ENCODE measurements around the gene ATF6B.
A peak's percentile ranks its signal among the peaks of the same experiment; 100 is the strongest.

The ATF6B gene

DNA sequence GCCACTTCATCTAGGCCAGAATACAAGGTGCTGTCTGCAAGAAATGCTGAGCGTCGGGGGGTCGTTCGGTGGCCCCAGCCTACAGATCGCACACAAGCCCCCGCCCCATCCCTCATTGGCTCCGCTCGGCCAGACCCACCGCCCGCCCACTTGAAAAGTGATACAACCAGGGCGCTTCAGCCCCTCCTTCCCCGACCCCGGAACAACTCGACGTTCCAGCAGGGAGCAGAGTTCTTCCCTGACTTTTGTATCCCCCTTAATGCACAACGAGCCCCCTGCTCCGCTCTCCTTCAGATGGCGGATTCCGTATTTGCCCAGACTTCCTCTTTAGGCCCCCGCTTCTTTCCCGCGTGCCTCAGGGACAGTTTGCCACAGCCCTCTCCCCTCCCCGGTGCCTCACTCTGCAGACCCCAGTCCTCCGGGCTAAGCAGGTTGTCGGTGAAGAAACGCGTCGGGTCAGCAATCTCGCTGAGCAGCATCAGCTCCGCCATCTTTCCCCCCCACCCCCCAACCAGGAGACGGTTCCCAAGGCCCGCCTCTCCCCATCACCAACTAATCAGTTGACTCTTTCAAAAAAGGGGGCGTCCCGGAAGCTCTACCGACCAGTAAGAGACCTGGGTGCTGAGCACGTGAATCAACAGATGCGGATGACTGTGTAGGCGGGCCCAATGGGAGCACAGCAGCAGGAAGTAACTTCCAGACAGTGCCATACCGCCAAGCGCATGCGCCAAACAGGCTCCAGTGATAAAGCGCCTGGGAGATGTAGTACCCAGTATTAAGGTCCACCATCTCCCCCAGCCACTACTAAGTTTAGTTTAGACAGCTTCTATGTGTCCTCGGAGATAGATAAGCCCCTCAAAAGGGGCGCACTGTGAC lies at the start of gene ATF6B:
Gene ATF6B (minus strand): TSS at position 530 of the 876 bp plus-strand sequence. CDS start 39 bp downstream, at position 491.
- DNase-seq: peak; percentile 96

DNA sequence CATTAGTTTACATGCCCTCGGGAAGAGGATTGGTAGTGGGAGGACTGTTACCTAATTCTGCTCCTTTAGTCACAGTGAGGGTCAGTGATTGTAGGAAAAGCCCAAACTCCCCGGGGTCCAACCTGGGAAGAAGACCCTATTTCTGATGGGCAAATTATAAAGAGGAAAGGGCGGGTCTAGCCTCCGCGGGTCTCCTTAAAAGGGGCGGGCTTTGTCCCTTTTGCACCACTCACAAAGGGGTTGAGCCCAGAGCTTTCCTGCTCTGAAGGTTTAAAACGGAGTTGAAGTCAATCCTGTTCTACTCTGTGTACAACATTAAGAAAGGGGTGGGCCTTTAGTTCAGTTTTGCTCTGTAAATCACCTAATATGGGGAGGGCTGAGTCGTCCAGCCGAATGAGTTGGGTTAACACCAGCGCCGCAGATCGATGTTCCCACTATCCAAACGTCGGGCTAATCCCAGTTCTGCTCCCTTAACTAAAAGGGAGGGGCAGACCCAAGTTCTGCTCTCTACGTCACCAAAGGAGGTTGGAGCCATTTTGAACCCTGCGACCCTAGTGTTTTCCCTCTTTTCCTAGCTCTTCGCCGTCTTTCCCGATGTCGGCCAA lies 49.2 kb upstream of the ATF6B start:
- DNase-seq: no peak

DNA sequence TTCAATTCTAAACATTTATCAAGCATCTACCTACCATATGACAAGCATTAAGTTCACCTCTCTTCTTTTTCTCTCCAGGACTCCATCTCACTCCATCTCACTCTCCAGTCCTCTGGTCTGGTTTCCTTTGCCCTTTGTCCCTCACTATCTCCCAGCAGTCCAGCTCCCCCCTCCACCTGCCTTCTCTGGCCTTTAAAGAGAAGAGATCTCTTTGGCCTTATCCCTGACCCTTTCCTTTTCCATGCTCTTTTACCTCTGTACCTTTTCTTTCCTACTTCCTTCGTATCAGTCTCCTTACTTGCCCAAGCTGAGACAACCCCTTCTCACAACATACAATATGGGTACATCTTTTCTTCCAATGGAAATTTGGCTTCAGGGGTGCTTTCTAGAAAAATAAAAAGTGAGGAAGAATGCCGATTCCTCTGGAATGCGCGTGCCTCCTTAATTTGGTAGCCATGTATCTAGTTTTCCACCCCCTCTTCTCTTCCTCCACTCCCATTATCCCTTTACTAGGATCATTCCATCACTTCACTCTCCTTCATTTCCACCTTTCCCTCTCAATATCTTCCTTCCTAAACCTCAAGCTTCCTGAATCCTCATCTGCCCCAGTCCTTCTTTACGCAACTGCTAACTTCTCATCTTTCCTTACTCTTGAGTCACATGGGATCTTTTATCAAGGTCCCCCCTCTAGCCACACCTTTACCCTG lies 48.6 kb upstream of the ATF6B start:
- DNase-seq: no peak

DNA sequence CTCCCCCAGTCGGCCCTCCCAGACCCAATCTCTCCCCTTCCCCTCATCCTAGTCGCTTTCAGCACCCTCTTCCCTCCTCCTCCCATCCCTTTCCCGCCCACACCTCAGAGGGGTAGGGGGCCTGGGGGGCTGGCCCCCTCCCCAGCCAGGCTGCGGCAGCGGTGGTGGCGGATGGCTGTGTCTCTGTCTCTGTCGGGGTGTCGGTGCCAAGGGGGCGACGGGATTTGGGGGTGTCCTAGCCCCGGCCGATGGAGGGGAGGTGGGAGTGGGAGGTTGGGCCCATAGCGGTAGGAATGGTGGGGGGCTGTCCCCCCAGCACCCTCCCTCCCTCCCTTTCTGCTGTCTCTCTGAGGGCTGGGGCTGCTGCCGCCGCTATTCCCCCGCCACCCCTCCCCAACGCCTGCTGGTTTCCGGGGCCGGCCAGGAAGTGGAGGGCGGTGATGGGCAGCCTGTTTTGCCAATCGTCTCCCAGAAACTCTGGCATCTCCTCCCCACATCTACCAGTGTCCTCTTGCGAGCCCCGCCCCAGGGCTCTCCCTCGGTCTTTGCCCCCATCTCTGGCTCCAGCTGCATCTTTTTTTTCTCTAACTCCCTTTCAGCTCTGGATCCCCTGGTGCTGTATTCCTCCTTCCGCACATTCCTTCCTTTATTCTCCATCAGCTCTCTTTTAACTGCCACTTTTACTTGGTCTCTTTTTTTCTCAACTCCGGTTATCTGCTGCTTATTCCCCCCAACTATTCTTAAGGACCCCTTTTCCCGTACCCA lies 47.8 kb upstream of the ATF6B start, which contains the start of gene AGPAT1:
Gene AGPAT1 (minus strand): TSS at position 374 of the 765 bp plus-strand sequence. CDS start 4,588 bp downstream, outside the sequence.
- DNase-seq: peak; percentile 98

DNA sequence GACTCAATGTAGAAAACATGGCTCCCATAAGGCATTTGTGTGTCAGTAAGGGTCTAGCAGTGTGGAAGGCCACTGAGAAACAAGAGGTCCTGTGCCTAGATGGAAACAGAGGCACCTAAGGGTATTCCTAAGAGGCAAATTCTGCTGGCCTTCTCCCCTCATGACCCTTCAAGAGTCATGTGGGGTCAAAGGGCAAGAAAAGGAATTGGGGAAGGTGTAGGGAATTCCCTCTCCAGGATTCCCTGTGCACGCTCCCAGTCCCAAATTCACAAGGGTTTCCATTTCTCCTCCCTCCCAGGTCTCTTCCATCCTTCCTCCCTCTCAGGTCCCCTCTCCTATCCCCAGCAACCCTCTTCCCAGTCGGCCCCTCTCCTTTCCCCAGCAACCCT lies 47.3 kb upstream of the ATF6B start:
- no peak for DNase-seq

DNA sequence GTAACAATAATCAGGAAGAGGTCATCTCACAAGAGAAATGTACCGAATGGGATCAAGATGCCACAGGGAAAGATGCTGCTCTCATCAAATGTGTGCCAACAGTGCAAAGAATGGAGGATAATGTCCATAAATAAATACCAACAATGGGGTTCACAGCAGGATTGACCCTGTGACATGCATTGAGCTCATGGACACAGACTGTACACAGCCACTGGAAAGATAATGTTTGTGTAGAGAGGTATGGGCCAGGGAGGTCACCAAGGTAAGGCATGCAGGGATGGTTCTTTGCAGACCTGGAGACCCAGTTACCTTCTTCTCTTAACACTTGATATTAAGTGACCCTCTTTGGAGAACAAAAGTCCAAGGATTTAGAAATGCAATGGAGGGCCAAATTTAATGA lies 46.4 kb upstream of the ATF6B start:
- no peak for DNase-seq

DNA sequence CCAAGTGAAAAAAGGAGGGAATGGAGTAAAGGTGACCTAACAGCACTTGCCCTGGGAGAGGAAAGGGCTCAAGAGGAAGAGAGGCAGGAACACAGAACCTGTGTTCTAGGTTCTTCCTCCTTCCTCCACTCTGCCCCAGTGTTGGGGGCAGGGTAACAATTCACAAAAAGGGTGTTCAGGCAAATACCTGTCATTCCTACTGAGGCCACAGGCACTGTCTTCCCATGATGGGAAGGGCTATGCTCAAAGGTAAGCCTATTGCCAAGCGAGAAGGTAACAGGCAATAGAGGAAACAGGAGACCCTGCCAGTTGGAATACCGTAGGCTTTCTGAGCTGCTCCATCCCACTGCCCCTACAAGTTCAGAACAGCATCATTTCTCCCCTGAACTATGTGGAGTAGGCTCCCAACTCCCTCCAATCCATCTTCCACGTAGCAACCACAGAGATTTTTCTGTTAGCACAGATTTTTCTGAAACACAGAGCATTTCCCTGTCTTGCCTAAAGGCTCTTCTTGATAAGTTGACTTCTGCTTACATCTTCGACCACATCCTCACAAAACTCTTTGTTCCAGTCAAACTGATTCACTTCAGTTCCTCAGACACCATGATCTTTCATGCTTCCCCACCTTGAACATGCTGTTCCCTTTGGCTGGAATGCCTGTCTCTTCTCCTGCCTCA lies 45.1 kb upstream of the ATF6B start:
- DNase-seq: no peak

DNA sequence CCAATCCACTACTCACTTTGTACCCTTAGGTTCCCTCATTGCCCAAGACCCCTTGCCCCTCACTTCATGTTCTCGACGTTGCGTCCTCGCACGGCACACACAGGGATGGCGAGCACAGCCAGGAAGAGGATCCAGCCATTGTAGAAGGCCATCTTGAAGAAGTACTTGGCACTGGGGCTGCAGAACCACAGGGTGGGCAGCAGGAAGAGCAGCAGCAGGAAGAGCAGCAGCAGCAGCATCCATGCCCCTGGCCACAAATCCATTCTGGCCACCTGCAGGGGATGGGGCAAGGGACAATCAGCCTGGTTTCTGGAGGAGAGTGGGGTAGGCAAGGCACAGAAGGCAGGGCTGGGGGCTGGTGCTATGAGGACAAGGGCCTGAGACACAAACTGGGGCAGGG lies 43.2 kb upstream of the ATF6B start:
- no peak for DNase-seq

DNA sequence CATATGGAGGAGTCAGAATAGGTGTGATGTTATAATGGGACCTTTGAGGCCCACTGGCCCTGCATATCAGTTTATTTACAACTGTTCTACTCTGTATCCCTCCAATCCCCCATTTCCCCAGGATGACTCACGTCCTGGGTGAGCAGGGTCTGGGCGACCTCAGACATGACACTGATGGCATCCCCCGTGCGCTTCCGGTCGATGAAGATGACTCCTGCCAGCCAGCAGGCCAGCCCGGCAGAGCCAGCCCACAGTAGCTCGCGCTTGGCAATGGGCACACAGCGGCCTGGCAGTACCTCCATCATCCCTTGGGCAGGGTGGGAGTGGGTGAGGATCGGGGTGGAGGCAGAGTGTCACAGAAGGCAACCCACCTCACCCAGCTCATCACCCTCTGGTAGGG lies 42.2 kb upstream of the ATF6B start:
- DNase-seq: no peak

DNA sequence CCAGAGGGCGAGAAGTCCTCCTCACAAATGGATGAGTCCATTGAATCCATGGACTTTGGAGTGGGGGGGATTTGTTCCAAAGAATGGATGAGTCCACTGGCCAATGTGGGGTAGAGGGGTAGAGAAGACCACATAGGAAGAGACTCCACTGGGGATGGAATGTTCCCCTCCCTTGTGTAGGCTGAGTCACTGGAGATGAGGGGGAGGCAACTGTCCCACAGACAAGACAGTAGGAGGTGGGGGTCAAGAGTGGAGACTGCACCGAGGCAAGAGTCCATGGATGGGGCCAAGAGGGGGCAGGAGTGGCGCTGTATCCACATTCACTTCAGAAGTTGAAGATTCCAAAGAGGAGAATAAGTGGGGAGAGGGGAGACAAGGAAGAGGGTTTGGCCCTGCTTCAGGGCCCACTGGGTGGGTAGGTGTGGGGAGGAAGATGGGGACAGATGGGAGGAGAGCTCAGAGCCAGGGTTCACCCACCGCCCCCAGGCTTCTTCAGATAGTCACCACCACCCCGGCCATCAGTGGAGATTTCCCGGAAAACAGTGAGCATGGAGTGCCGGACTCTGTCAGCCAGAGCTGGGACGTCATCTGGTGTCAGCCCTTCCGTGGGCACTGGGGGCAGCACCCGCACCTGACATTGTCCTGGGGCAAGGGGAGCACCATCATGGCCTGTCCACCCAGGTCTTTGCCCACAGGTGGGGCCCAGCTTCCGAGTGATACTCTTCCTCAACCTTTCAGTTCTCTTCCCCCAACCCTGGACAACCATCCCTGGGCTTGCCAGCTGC lies 41.0 kb upstream of the ATF6B start:
- DNase-seq: no peak

DNA sequence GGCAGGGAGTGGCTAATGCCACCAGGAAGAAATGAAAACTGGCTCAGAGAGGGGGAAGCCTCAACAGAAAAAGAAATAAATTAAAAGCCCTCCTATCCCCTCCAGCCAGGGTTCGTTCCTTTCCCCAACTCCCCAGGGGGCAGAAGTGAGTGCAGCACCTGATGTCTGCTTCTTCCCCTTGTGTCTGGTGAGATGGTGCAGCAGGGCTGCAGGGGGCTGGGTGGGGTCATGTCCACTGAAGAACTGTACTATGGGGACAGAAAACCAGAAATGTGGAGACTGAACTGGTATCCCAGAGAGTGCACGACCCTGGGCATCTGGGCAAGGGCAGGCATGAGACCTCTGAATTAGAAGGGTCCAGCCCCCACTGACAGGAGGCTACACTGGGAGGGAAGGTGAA lies 40.3 kb upstream of the ATF6B start:
- DNase-seq: no peak

DNA sequence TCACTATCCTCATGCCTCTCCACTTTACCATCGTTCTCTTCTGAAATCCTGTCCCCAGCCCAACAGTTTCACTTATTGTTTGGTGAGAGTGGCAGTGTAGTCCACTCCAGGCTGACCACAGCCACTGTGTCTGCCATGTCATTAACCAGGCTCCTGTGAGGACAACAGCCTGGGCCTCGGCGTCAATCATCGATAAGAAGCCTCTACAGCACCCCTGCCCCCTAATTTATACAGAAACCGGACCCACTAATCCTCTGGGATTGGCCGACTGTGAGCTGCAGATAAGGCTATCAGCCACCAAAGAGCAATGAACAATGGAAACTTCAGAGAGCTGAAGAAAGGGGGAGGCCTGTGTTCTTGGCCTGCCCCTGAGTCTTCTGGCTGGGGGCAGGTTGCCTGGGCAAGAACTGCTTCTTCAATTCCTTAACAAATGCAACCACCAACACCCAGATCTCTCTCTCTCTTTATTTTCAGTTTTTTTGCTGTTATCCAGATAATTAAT lies 39.8 kb upstream of the ATF6B start:
- DNase-seq: no peak

DNA sequence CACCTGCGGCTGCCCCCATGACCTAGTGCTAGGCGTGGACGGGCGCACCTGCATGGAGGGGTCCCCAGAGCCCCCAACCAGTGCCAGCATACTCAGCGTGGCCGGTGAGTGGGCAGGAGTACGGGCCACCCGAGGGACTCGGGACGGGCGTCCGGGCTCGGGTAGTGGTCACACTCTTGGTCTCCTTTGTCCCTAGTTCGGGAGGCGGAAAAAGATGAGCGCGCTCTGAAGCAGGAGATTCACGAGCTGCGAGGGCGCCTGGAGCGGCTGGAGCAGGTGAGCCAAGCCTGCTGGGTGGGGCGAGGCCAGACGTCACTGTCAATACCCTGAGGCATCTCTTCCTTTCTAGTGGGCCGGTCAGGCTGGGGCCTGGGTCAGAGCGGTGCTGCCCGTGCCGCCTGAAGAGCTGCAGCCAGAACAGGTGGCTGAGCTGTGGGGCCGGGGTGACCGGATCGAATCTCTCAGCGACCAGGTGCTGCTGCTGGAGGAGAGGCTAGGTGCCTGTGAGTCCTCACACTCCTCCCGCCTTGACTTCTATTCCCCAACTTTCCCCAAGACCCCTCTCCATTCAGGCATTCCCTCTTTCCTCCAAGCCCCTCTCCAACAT lies 39.2 kb upstream of the ATF6B start:
- no peak for DNase-seq

DNA sequence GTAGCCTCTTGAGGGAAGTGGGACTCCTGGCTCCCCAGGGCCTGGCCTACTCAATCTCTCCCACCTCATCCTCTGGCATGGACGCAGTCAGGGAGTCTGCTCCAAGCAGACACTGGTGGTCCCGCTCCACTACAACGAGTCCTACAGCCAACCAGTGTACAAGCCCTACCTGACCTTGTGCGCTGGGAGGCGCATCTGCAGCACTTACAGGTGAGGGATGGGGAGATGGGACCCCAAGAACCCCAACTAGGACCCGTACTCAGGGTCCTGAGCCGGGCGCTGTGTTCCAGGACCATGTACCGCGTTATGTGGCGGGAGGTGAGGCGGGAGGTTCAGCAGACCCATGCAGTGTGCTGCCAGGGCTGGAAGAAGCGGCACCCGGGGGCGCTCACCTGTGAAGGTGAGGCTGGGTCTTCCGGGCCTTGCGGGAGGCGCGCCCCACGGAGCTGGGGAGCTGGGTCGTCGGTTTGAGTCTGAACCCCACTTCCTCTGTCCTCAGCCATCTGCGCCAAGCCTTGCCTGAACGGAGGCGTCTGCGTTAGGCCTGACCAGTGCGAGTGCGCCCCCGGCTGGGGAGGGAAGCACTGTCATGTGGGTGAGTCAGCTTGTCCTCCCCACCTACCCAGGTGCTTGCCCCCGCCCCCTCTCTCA lies 38.5 kb upstream of the ATF6B start:
- DNase-seq: no peak

DNA sequence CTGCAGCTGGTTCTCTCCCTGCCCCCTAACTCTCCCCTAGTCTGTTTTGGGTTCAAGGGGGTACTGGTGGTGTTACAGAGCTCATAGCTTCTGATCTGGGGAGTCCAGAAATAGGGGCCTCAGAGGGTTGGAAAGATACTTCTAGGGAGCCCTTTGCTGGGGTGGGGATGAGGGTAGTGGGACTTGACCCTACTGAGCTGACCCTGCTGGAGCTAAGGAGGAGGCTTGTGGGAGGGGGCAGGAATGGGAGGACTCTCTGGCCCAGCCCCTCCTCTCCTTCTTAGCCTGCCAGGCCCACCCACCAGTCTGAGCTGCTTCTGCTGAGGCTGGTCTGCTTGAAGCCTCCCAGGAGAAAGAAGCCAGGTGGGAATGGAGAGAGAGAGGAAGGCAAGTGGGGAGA lies 36.2 kb upstream of the ATF6B start, which contains the start of gene EGFL8:
Gene EGFL8 (plus strand): TSS at position 301 of the 400 bp plus-strand sequence. CDS start 1,571 bp downstream, outside the sequence.
- no peak for DNase-seq

DNA sequence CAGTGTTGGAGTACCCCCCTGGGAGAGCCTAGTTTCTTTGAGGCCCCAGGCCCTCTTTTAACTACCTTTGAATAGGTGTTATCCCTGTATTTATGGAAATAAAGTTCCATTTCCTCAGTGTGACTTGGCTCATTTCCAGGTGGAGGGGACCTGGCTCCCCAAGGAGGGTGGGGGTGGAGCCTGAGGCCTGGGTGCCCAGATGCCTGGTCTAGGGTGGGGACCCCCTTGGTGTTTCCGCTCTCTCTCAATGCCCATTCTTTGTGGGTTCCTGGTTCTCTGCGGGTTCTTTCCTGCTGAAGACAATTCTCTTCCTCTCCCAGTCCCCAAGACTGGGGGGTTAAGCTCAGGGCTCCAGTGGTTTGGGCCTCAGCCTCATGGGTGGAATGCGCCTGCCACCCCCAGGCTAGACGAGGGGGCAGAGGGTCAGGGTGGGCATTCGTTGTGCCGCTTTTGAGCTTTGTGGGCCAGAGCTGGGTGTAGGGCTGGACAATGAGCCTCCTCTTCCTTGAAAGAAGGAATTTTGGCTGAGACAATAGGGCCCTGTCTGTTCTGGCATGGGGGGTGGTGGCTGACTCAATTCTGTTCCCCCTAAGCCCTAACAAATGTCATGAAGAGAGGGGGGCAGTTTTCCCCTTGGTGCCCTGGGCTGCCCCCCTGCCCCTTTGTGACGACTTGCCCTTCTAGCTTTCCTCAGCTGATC lies 35.7 kb upstream of the ATF6B start:
- no peak for DNase-seq

DNA sequence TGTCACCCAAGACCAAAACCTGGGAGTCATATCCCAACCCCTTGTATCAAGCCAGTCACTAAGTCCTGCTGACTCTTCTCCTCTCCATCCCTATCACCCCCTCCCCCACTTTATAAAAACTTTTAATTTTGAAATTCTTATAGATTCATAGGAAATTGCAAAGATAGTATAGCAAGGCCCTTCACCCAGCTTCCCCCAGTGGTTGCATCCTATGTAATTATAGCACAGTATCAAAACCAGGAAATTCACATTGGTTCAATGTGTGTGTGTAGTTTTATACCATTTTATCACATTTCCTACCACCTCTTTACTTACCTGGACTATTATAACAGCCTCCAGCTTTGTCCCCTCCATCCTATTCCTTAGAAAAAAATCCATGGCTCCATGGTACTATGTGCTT lies 30.0 kb upstream of the ATF6B start:
- no peak for DNase-seq

DNA sequence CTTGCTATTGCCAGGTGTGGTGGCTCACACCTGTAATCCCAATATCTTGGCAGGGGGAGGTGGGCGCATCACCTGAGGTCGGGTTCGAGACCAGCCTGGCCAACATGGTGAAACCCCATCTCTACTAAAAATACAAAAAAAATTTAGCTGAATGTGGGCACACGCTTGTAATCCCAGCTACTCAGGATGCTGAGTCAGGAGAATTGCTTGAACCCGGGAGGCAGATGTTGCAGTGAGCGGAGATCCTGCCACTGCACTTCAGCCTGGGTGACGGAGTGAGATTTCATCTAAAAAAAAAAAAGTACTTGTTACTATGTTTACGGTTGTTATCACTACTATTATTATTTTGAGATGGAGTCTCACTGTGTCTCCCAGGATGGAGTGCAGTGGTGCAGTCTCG lies 28.8 kb upstream of the ATF6B start:
- DNase-seq: no peak

DNA sequence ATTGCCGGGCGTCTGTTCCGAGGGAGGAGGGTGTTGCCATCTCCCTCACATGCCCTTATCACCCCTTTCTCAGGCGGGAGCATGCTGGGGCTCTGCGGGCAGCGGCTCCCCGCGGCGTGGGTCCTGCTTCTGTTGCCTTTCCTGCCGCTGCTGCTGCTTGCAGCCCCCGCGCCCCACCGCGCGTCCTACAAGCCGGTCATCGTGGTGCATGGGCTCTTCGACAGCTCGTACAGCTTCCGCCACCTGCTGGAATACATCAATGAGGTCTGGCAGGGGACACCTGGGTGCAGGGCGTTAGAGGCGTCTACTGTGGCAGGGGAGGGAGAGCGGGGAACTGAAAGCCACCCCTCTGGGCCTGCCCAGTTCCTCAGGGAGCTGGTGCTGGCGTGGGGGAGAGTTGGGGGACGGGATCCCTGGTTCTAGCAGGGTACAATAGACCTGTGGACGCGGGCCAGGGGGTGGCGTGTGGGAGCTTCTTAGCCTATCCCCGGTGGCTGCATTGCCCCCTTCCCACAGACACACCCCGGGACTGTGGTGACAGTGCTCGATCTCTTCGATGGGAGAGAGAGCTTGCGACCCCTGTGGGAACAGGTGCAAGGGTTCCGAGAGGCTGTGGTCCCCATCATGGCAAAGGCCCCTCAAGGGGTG lies 26.6 kb upstream of the ATF6B start:
- DNase-seq: peak; percentile 57

All from stimulated activated CD4-positive, alpha-beta T cell treated with anti-CD3 and anti-CD28 coated beads, Interleukin-4, amount 100 ng/mL, for 1 hour (primary cell).